HG02970 (cell line): ENCODE measurements around the gene MCOLN2.
"Not testable (repeated sequence)": the region's sequence is repeated elsewhere in the genome, so short reads cannot be mapped to it uniquely, and the experiment has no call there.

ENCODE experiments used
- ATAC-seq: cut with Tn5 transposase; IDR thresholded peaks from one replicate; pipeline ENCODE4 v1.9.1; 2021; ENCODE audit warnings: mild to moderate bottlenecking, moderate library complexity, moderate number of reproducible peaks; ENCODE audit not compliant: unreplicated experiment, low FRiP score

MCOLN2 gene

DNA sequence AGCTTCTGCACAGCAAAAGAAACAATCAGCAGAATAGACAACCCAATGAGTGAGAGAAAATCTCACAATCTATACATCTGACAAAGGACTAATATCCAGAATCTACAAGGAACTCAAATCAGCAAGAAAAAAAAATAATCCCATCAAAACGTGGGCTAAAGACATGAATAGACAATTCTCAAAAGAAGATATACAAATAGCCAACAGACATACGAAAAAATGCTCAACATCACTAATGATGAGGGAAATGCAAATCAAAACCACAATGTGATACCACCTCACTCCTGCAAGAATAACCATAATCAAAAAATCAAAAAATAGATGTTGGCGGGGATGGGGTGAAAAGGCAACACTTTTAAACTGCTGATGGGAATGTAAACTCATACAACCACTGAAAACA, 10.4 kb downstream of the MCOLN2 start:
- not testable (repeated sequence) for ATAC-seq

DNA sequence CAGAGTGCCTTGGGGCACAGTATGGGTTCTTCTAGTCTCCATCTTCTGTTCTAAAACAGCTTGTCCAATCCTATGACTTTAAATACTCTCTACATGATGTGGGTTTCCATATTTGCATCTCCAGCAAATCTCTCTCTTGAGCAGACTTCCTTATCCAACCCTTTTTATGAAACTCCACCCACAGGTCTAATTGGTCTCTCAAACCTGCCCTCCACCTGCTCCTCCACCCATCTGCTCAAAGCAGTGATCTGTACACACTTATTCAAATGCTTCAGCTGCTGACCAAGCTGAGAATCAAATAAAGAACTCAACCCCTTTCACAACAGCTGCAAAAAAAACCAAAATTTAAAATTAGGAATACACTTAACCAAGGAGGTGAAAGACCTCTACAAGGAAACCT, 11.5 kb downstream of the MCOLN2 start:
- ATAC-seq = no peak

DNA sequence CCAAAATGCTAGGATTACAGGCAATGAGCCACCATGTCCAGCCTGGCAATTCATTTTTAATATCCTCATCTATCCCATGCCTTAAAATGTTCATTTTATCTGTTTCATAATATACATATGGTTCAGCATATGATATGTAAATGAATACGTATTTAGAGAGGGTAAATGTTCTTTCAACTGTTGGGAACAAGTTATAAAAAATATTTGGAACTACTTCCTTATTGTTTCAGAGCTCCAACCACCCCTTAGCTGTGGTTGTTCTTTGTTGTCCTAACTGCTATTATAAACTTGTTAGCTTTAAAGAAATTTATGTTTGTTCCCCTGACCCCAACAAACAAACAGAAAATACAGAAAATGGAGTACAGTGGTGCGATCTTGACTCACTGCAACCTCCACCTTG, 14.5 kb downstream of the MCOLN2 start:
- no peak for ATAC-seq

DNA sequence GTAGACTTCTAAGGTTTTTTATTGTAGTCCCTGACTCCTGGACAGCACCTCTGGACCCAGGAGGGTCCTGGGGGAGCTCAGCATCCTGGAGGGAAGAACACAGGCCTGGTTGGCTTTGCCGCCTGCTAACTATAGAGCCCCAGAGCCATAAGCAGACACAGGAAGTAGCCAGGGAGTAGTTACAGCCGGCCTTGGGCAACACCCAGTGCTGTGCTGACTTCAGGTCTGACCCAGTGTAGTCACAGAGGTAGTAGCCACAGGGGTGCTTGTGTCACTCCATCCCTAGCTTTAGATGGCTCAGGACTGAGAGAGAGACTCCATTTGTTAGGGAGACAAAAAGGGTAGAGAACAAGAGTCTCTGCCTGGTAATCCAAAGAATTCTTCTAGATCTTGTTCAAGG, 21.9 kb downstream of the MCOLN2 start:
- ATAC-seq = no peak

DNA sequence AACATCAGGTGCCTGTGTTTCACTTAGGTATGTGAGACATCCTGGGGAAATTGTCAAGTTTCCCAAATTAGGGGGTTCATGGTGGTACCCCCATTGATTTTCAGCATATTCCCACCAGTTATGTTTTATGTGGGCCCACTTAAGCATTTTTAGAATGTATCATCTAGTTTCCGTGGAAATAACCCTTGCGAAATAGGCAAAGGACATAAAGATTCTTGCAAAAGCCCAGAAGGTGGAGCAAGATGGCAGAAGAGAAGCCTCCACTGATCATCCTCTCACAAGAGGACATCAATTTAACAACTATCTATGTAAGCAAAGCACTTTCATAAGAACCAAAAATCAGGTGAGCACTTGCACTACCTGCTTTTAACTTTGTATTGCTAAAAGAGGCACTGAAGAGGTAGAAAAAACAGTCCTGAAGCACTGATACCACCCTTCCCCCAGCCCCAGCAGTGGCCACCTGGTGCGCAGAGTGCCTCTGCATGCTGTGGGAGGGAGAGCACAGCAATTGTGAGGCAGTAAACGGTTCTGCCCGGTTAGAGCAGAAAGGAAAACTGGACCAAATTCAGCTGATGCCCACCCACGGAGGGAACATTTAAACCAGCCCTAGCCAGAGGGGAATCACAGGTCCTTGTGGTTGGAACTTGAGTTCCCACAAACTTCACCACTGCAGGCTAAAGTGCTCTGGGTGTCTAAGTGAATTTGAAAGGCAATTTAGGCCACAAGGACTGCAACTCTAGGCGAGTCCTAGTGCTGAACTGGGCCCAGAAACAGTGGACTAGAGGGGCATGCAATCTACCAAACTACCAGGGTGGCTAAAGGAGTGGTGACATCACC, 23.2 kb downstream of the MCOLN2 start:
- ATAC-seq = peak; percentile 41

DNA sequence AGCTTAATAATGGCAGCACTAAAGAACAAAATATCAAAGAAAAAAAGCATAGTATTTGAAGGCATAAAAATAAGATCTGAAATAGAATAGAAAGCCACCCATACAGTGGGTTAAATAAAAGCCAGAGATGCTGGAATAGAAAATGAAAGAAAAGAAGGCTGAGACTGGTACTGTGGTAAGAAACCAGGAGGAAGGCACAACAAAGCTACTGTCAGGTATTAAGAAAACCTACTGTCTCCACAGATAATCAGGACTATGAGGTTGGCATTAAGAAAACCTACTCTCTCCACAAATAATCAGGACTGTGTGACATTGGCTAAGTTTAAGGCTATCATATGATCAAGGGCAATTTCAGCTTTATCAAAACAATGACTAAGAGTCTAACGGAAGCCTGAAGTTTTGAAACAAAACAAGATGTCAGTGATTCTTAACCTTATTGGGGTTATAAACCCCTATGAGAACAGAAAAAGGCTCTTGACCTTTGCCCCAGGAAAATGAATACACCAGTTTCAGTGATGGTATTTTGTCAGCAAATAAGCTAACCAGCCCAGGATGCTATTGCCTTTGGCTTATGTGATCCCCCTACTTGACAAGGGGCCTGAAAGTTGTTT, 24.4 kb downstream of the MCOLN2 start:
- ATAC-seq = no peak

DNA sequence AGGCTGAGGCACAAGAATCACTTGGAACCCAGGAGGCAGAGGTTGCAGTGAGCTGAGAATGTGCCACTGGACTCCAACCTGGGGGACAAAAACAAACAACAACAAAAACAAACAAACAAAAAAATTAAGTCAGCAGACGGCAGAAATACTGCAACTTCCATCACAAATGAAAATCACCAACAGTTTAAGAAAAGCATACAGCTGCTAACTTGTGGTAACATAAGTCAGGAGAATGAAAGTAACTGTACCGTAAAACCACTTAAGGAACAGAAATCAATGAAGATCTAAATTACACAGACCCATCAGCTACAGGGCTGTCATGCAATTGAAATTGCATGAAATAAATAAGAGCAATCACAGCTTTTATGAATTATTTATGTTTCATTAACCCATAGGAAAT, 25.0 kb downstream of the MCOLN2 start:
- no peak for ATAC-seq

DNA sequence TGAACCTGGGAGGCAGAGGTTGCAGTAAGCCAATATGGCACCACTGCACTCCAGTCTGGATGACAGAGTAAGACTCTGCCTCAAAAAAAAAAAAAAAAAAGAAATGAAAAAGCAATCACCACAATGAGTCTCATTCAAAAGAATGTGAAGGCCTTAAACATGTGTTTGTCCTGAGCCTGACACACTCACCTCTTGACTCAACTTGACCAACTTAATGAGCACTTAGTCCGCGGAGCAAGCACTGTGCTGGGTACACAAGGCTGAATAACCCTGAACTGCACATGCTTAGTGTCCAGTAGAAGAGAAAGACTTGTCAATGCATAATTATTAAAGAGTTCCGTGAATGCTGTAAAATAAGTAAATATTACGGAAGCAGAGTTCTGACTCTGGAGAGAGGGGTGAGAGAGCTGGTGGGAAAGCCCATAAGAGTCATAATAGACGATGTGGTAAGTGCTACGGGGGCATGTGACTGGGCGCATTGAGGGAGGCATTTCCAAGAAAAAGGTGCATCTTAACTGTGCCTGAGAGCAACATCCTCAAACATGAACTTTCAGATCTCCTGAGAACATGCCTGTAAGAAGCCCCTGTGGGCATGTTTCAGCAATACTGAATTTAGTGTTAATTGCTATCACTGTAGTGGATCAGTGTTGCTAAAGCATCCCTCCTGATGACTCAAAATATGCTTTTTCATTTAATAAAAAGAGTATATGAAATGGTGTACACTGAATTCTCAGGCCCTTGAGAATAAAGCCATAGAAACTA, 27.2 kb downstream of the MCOLN2 start:
- ATAC-seq = peak; percentile 40

DNA sequence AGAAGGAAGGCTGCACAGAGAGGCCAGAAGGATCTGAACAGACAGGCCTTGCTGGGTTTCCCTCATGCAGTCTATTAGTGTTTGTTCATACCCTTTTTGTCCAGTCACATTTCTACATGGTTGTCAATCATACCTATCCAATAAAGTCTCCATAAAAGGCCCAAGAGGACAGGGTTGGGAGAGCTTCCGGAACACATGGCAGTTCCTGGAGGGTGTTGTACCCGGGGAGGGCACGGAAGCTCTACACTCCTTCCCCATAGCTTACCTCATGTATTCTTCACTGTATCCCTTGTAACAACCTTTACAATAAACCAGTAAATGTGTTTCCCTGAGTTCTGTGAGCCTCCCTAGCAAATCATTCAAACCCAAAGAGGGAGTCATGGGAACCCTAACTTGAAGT, 28.0 kb downstream of the MCOLN2 start:
- ATAC-seq = no peak

DNA sequence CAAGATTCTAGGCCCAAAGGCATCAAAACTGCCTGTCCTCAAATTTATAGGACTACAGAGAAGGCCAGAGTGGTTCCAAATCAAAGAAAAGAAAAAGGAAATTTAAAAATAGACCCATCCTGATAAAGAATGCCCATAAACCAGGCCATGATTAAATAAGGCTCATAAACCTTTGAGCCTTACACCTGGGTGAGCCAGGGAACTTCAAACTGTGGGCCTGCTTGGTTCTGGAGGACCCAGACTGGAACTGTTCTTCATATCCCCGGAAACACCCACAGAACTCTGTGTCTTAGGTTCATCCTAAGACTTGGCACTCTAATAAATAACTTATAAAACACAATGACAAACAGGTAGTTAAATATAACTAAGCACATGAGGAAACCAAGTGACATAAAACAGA, 28.8 kb downstream of the MCOLN2 start:
- ATAC-seq = no peak

DNA sequence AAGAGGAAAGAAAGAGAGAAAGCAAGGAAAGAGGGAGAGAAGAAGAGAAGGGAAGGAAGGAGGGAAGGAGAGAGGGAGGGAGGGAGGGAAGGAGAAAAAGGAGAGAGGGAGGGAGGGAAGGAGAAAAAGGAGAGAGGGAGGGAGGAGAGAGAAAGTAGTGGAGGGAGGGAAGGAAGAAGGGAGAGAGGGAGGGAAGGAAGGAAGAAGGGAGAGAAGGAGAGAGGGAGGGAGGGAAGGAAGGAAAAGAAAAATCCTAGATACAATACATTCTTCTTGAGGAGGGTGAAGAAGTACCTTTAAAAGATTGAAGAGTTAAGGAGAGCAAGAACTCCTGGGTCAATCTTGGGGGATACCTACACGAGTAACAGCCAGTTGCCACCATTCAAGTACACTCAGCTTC, 29.2 kb downstream of the MCOLN2 start:
- no peak for ATAC-seq

DNA sequence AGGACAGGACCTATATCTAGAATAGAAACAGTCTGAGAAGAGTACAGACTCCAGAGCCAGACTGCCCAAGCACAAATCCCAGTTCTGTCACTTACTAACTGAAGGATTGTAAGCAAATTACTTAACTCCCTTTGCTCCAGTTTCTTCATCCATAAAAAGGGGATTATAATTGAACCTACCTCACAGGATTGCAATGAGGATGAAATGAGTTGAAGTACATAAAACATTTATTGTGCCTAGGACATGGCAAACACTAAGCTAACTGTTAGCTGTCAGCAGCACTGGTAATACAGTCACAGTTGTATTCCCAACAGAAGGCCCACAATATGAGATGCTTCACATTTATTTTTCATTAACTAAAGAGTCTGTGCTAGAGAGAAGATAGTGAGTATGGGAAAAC, 33.9 kb downstream of the MCOLN2 start:
- ATAC-seq = no peak

DNA sequence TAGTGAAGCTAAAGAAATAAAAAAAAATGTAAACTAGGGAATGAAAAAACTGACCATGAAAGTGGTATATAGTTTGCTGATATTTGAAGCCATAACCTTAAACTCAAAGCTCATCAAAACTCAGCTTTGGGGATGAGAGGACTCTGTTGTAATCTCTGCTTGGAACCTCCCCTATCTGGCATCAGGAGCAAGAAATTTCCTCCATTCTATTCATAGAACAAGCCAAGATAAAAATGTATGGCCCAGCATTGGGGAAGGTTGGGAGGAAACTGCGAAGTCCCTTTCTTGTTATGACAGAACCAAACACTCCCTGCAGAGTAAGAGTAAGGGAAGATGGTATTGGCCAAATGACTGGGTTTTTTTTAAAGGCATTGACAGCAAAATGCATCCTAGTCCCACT, 35.6 kb downstream of the MCOLN2 start:
- no peak for ATAC-seq

DNA sequence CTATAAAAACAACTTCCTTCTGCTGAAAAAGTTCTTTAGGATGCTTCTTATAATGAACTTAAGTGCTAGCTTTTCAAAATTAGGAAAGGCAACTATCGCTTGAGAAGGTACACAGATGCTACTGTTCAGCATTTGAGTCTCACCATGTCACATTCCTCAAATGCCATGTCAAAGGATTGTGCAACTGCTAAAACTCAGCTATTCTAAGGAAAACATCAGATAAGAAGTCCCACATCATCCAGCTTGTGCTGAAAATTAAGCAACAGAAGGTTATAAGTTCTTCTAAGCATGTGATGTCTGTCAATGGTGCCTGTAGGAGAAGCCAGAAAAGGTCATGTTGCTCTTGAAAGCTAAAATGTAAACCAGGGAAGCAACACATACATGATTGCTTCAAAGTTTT, 36.5 kb downstream of the MCOLN2 start:
- ATAC-seq = no peak

DNA sequence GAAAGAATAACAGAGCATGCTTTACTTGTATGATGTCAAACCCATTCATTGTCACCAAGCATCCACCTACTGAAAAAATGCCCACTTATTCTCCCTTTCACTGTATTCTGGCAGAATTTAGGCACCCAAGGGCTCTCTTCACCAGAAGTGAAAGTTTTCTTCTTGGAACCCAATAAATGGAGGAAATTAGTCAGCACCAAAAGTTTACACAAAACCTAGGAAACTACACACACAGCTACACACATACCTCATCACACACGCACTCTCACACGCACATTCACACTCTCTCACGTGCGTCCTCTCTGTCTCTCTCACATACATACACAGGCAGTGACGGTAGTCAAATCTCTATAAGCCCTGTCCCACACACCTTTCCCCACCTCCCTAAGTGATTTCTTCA, 37.6 kb downstream of the MCOLN2 start:
- no peak for ATAC-seq

DNA sequence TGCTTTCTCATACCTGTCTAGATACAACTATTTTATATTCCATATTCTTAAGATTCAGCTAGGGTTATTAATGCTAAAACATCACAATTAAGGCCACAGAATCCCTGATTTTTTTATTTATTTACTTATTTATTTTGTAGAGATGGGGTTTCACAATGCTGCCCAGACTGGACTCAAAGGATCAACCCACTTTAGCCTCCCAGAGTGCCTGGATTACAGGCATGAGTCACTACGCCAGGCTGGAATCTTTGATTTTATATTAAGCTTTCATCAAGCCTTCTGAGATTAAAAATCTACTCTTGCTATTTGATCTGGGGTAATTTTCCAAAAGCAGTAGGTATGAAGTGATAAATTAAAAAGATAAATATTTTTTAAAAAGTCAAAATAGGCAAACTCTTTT, 38.9 kb downstream of the MCOLN2 start:
- ATAC-seq = no peak

DNA sequence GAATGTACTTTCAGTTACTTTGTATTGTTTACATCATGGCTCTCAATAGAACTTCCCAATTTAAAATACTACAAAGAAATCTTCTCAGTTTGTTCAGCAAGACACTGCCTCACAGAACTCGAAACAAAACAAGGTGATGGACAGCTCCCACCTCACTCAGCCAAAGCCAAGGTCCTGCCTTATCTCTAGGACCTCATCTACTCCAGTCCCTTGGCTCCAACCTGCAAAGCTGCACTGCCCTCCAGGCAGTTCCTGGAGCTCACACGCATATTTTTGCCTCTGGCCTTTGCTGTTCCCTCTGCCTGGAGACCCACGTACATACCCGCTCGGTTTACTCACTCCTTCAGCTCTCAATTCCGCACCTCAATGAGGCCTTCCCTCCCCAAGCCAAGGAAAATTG, 40.3 kb downstream of the MCOLN2 start:
- no peak for ATAC-seq

DNA sequence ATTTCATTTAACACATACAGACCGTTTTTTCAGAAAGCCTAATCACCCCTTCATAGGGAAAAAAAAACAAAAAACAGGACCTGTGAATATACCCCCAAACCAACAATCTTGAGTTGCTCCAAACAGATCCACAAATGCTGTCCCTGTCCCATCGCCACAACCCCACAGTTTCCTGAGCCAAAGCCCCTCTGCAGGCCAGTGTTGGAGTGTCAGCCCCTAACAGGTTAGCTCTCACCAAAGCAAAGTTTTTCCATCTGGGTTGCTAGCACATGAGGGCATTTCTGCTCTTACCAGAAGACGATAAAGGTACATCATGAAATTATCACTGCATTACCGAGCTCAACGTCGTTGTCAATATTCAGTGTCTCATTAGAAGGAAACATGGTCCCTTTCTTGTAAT, 40.8 kb downstream of the MCOLN2 start:
- no peak for ATAC-seq

DNA sequence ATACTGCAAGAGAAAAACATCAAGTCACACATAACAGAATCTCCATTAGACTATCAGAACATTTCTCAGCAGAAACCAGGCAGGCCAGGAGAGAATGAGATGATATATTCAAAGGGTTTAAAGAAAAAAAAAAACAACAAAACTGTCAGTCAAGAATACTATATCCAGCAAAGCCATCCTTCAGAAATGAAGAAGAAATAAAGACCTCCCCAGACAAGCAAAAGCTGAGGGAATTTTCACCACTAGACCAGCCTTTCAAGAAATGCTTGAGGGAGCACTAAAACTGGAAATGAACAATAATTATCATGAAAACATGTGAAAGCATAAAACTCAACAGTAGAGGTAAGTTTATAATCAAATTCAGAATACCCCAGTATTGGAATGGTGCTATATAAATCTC, 47.2 kb downstream of the MCOLN2 start:
- no peak for ATAC-seq

DNA sequence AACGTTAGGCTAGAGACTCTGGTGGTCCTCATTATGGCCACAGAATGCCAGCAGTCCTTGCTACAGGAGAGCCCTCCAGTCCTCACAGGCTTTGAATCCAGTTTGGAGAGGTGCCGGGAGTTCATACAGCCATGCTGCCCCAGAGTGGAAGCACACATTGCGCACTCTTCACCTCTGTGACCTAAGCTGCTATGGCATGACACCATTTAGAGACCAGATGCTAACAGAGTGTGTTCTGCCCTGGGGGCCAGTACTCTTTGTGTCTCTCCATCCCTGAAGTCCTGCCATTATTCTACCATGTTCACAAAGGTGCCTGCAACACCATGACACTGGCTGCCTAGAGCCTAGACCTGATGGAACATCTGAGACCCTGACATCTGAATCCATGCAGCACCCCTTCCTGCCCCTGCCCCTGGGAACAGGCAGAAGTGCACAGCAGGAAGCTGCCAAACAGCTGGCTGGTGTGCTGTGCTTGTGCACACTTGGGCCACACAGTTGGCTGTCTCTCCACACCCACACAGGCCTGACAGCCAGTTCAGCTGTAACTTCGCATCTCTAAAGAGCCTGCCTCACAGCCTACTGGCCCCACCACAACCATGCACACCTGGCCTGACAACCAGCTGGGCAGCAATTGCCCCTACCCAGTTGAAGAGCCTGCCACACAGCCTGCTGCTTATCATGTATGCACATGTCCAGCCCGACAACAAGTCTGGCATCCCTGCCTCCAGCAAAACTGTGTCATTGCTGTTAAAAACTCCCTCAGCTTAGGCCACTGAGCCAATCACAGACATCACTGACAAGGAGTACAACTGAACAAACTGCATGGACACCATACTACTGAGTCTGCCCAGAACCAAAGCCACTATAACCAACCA, 49.1 kb downstream of the MCOLN2 start:
- ATAC-seq = no peak

DNA sequence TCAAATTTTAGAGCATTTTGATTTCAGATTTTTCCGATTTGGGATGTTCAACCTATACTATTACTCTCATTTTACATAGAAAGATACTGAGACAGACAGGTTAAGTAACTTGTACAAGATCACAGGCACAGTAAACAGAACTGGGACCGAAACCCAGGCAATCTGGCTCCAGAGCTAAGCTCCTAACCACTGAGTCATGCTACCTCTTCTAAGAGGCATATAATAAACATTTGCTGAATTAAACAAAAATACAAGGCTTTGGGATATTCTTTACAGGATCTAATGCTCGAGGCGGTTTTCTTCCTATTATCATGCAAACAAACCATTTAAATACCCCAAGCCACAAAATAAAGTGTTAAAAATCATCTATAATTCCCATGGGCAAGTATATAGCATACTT, 50.3 kb downstream of the MCOLN2 start:
- ATAC-seq = no peak
